Suprapubic skin (tissue), 4 donors: ENCODE measurements around the gene HOXA4. TPM values are rescaled to one million over a fixed set of nuclear protein-coding genes. Genes with fewer than 3 reads are reported as not detected.

ENCODE experiments used
- DNase-seq, 2 donors: peaks; one replicate each; pipeline ENCODE4 v3.0.0-alpha.2; 2019; ENCODE audit warnings: low spot score in 2 of 2
- H3K27ac ChIP-seq: fragments of 200-600 bp; sonication (generic); one replicate; pipeline ENCODE4 v1.5.1; 2019
- H3K27me3 ChIP-seq: fragments of 200-600 bp; sonication (generic); one replicate; pipeline ENCODE4 v1.5.1; 2019
- H3K36me3 ChIP-seq: fragments of 200-600 bp; sonication (generic); one replicate; pipeline ENCODE4 v1.5.1; 2019
- H3K4me1 ChIP-seq: fragments of 200-600 bp; sonication (generic); one replicate; pipeline ENCODE4 v1.5.1; 2019
- H3K4me3 ChIP-seq: fragments of 200-600 bp; sonication (generic); one replicate; pipeline ENCODE4 v1.5.1; 2019; ENCODE audit warnings: mild to moderate bottlenecking
- H3K9me3 ChIP-seq: fragments of 200-600 bp; sonication (generic); one replicate; pipeline ENCODE4 v1.5.1; 2019
- CTCF ChIP-seq, 2 donors: fragments of 200-600 bp in 1 of 2; fragments of 450-650 bp in 1 of 2; sonication (generic) in 1 of 2; IDR thresholded peaks; one replicate each; pipeline ENCODE4 v1.5.1; 2016 to 2019; ENCODE audit warnings: antibody characterized with exemption in 2 of 2, mild to moderate bottlenecking in 1 of 2, moderate library complexity in 1 of 2
- EP300 ChIP-seq: sonication (generic); formaldehyde crosslinking; IDR thresholded peaks from one replicate; pipeline ENCODE4 v1.6.1; 2017; ENCODE audit warnings: antibody characterized with exemption
- POLR2A ChIP-seq, 2 donors: fragments of 450-650 bp; IDR thresholded peaks; one replicate each; pipeline ENCODE4 v1.6.1; 2017; ENCODE audit warnings: antibody characterized with exemption in 2 of 2, mild to moderate bottlenecking in 2 of 2, moderate library complexity in 2 of 2
- POLR2AphosphoS5 ChIP-seq, 3 donors: sonication (generic); formaldehyde crosslinking; IDR thresholded peaks; one replicate each; pipeline ENCODE4 v1.6.1; 2017; ENCODE audit warnings: antibody characterized with exemption in 3 of 3
- WGBS: methylation state at CpG from one replicate; pipeline ENCODE4 v1.1.5; 2018; 5-methylcytosine and 5-hydroxymethylcytosine counted together
- total RNA-seq, 4 donors: library from RNA; depleted of rRNA; stranded (reverse); fragments of >200 nt; gene quantifications; one replicate each; pipeline ENCODE4 v1.1.0, GENCODE V29; 2016

The HOXA4 gene
- total RNA-seq, 4 donors from 2014 or later = 1.8 to 4.7 (median 2.5) TPM

GRCh38 chr7:27165089-27165995 lies 34.8 kb upstream of the HOXA4 start, which contains the start of gene HOXA9:
TSS of gene HOXA9 (minus strand) at chr7:27165537. CDS start at chr7:27165457, 80 bp downstream.
- Histone ChIP-seq H3K4me3 (peak within 1 kb of the TSS; percentile 84), H3K27me3 (peaks cover 20% of the 10 kb centered on the region), H3K9me3 (no peaks in the 10 kb centered on the region), H3K36me3 (no peaks in the 10 kb centered on the region), H3K4me1 (peaks cover 80% of the 10 kb centered on the region), H3K27ac (peak within 1 kb of the TSS; percentile 97)
- DNase-seq = peak; percentile 94 to 97
- TF ChIP-seq EP300 (no peak), POLR2AphosphoS5 (IDR thresholded peaks at IDR 0.05) (peak in 2 of 3 donors; percentile 28 to 67), CTCF (IDR thresholded peaks at IDR 0.05) (no peak), POLR2A (IDR thresholded peaks at IDR 0.05) (peak in 1 of 2 donors; percentile 48)
- WGBS = under 1% methylated on average over 43 of the region's 82 CpGs

GRCh38 chr7:27164367-27165088 lies 34.0 kb upstream of the HOXA4 start:
- peak in 1 of 2 donors; percentile 79 for DNase-seq
- peak overlapping the region; percentile 84 for H3K4me3 ChIP-seq
- H3K36me3 ChIP-seq = no peaks in the 10 kb centered on the region
- H3K27ac ChIP-seq = peak overlapping the region; percentile 97
- no peaks in the 10 kb centered on the region for H3K9me3 ChIP-seq
- 1% methylated on average over 39 of the region's 47 CpGs for WGBS
- peaks cover 77% of the 10 kb centered on the region for H3K4me1 ChIP-seq
- TF ChIP-seq EP300 (no peak), POLR2A (IDR thresholded peaks at IDR 0.05) (no peak), POLR2AphosphoS5 (IDR thresholded peaks at IDR 0.05) (no peak), CTCF (IDR thresholded peaks at IDR 0.05) (no peak)
- H3K27me3 ChIP-seq = peaks cover 15% of the 10 kb centered on the region

- H3K27me3 ChIP-seq = peaks cover 13% of the 10 kb centered on the region
- no peak for DNase-seq
- peak overlapping the region; percentile 97 for H3K27ac ChIP-seq
- no peaks in the 10 kb centered on the region for H3K9me3 ChIP-seq
- H3K4me3 ChIP-seq = peak overlapping the region; percentile 84
- no peaks in the 10 kb centered on the region for H3K36me3 ChIP-seq
- no peak for TF ChIP-seq CTCF (IDR thresholded peaks at IDR 0.05)
- no peak for TF ChIP-seq POLR2A (IDR thresholded peaks at IDR 0.05)
- TF ChIP-seq POLR2AphosphoS5 (IDR thresholded peaks at IDR 0.05) = no peak
- peaks cover 72% of the 10 kb centered on the region for H3K4me1 ChIP-seq
- WGBS = 14% methylated on average over 12 of the region's 12 CpGs
Measured at GRCh38 chr7:27164045-27164366, 33.4 kb upstream of the HOXA4 start.

GRCh38 chr7:27163288-27164044 lies 32.9 kb upstream of the HOXA4 start:
- peak in 1 of 2 donors; percentile 61 for DNase-seq
- Histone ChIP-seq H3K9me3 (no peaks in the 10 kb centered on the region), H3K36me3 (no peaks in the 10 kb centered on the region), H3K4me1 (peaks cover 71% of the 10 kb centered on the region), H3K27ac (peak overlapping the region; percentile 97), H3K4me3 (peak overlapping the region; percentile 84), H3K27me3 (peaks cover 12% of the 10 kb centered on the region)
- WGBS = 25% methylated on average over 24 of the region's 24 CpGs
- TF ChIP-seq POLR2A (IDR thresholded peaks at IDR 0.05) = no peak
- TF ChIP-seq EP300 = no peak
- no peak for TF ChIP-seq CTCF (IDR thresholded peaks at IDR 0.05)
- no peak for TF ChIP-seq POLR2AphosphoS5 (IDR thresholded peaks at IDR 0.05)
